Measurements from ENCODE around the gene ABCA9. TPM values are rescaled to one million over a fixed set of nuclear protein-coding genes. Genes with fewer than 3 reads are reported as not detected.

Gene ABCA9
- total and polyA plus RNA-seq, 9 of the 15 experiments (the other 6 are each of a cell fraction or from before 2014, with no cell fraction given) = 0.04 TPM; not detected in 8

GRCh38 chr17:69047368-69048263, 13.1 kb downstream of the ABCA9 start (continued):
- TF ChIP-seq RREB1 (CRISPR knock-in tag; IDR thresholded peaks at IDR 0.05) (0 out of 2 replicates have a peak, but pooled peaks have one; percentile 51), ZNF79 (CRISPR knock-in tag; IDR thresholded peaks at IDR 0.05; ENCODE audit: low read depth) (no peak; the same call in 1 of the 2 replicates), CTCF (IDR thresholded peaks at IDR 0.05 in 2 of 3, conservative IDR thresholded peaks at IDR 0.05 in 1 of 3; ENCODE audit: insufficient read depth in 2 of 3, low read depth in 1 of 3, low read length in 3 of 3) (no peak), ZNF407 (IDR thresholded peaks at IDR 0.05; ENCODE audit: low read depth) (no peak), ZNF282 (CRISPR knock-in tag; IDR thresholded peaks at IDR 0.05) (no peak), ZNF445 (CRISPR knock-in tag; IDR thresholded peaks at IDR 0.05; ENCODE audit: low read depth) (no peak), SETDB1 (IDR thresholded peaks at IDR 0.05; ENCODE audit: low read length) (no peak), ZNF696 (CRISPR knock-in tag; conservative IDR thresholded peaks at IDR 0.05) (no peak), TFAM (CRISPR knock-in tag; conservative IDR thresholded peaks at IDR 0.05) (no peak), GABPA (tag; conservative IDR thresholded peaks at IDR 0.05; ENCODE audit: low read depth) (peak; percentile 53)
